Activated naive CD4-positive, alpha-beta T cell treated with anti-CD3 and anti-CD28 coated beads, Interleukin-2, amount 50 U/mL, for 24 hours (primary cell): Measurements from ENCODE around the gene NELFA.

ENCODE experiments used
- H3K27ac Mint-ChIP-seq: one replicate; pipeline ENCODE4 v1.8.0; 2021; ENCODE audit warnings: mild to moderate bottlenecking, mixed read lengths
- H3K27me3 Mint-ChIP-seq: one replicate; pipeline ENCODE4 v1.8.0; 2021; ENCODE audit warnings: mixed read lengths
- H3K36me3 Mint-ChIP-seq: one replicate; pipeline ENCODE4 v1.8.0; 2021; ENCODE audit warnings: mixed read lengths
- H3K4me1 Mint-ChIP-seq: one replicate; pipeline ENCODE4 v1.8.0; 2021; ENCODE audit warnings: mixed read lengths
- H3K4me3 Mint-ChIP-seq: one replicate; pipeline ENCODE4 v1.8.0; 2021; ENCODE audit warnings: mild to moderate bottlenecking, mixed read lengths
- H3K9me3 Mint-ChIP-seq: one replicate; pipeline ENCODE4 v1.8.0; 2021; ENCODE audit warnings: mixed read lengths

NELFA gene

GRCh38 chr4:1953335-1953734 is 55.4 kb downstream of the NELFA start:
- H3K36me3 Mint-ChIP-seq, result peaks cover 4% of the 10 kb centered on the region
- H3K4me3 Mint-ChIP-seq, result no peak overlapping the region
- H3K9me3 Mint-ChIP-seq, result no peaks in the 10 kb centered on the region
- no peaks in the 10 kb centered on the region for H3K27me3 Mint-ChIP-seq
- no peaks in the 10 kb centered on the region for H3K4me1 Mint-ChIP-seq
- H3K27ac Mint-ChIP-seq, result no peak overlapping the region

DNA sequence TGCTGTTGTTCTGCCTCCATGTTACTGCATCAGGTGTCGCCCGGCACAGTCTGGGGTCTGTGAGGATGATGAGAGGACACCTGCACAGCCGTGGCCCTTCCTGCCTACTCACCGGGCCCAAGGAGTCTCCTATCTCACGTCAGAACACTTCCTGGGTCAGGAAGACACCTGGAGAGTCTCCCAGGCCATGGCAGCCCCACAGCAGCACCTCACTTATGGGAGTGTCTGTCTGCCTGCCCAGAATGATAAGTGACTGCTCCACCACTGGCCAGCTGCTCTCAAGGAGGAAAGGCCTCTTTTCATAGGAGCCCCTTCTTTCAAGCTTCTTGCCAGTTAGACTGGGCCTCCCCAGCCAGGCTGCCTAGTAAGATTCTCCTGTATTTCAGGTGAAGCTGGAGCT is 56.1 kb downstream of the NELFA start:
- no peaks in the 10 kb centered on the region for H3K27me3 Mint-ChIP-seq
- no peak overlapping the region for H3K4me3 Mint-ChIP-seq
- H3K4me1 Mint-ChIP-seq, result no peaks in the 10 kb centered on the region
- no peak overlapping the region for H3K27ac Mint-ChIP-seq
- H3K36me3 Mint-ChIP-seq, result peaks cover 4% of the 10 kb centered on the region
- H3K9me3 Mint-ChIP-seq, result no peaks in the 10 kb centered on the region

DNA sequence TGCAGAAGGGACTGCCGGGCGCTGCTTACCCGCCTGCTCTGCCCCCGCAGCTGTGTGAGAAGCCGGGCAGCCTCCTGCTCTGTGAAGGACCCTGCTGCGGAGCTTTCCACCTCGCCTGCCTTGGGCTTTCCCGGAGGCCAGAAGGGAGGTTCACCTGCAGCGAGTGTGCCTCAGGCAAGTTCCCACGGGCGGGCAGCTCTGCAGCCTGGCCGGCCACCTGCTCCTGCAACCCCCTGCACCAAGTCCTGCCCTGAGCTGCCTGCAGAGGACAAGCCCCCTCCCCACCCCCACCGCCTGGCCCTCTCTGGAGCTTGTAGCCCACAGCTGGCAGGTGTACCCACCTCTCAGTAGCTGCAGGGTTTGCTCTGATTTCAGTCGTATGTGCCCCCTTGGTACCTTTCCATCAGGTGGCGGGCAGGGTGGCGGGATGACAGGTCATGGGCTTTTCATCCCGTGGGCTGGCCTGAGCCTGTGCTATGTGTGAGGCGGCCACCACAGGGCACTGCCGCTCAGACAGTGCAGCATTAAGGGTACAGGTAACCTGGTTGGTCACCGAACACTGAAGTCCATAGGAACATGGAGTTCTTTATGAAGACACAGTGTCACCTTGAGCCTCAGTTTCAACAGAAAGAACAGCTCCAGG is 56.6 kb downstream of the NELFA start:
- no peak overlapping the region for H3K27ac Mint-ChIP-seq
- no peaks in the 10 kb centered on the region for H3K9me3 Mint-ChIP-seq
- no peak overlapping the region for H3K4me3 Mint-ChIP-seq
- H3K36me3 Mint-ChIP-seq, result peaks cover 4% of the 10 kb centered on the region
- no peaks in the 10 kb centered on the region for H3K27me3 Mint-ChIP-seq
- no peaks in the 10 kb centered on the region for H3K4me1 Mint-ChIP-seq

DNA sequence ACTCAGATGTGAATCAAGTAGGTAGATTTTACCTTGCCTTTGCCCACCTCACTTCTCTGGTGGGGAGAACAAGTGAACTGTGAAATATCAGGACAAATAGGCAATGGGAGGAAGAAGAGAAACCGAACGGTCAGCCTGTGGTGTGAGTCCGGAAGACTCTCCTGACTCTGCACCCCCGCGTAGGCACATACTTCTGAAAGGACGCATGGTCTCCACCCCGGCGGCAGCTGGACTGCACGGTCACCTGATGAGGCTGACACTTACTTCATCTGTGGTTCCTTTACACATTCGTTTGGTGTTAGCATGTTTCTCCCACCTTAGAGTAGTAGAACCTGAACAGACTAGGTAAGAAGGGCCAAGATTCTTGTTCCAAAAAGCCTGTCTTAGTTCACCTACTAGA is 58.4 kb downstream of the NELFA start:
- Mint-ChIP-seq H3K27me3 (no peaks in the 10 kb centered on the region), H3K27ac (no peak overlapping the region), H3K4me3 (no peak overlapping the region), H3K36me3 (no peaks in the 10 kb centered on the region), H3K9me3 (no peaks in the 10 kb centered on the region), H3K4me1 (no peaks in the 10 kb centered on the region)

GRCh38 chr4:1948892-1949436 is 59.8 kb downstream of the NELFA start:
- H3K4me3 Mint-ChIP-seq, result no peak overlapping the region

DNA sequence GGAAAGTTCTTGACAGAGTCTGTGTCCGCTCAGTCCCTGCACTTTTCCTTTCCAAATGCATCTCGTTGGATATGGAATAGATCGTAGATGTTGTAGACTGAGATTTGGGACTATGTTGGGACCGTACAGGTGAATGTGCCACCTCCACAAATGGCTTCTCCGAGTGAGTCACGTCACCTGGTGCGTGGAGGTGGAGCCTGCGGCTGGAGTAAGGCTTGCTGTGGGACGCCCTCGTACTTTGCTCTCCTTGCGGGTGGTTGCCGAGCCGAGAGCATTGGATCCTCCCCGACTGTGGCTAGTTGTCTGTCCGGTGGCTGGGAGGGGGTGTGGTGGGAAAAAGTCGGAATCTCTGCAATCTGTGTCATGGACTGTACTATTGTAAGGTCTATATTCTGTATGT is 60.5 kb downstream of the NELFA start:
- Mint-ChIP-seq H3K27ac (no peak overlapping the region), H3K27me3 (no peaks in the 10 kb centered on the region), H3K4me3 (no peak overlapping the region), H3K4me1 (no peaks in the 10 kb centered on the region), H3K36me3 (peaks cover 2% of the 10 kb centered on the region), H3K9me3 (no peaks in the 10 kb centered on the region)

More at GRCh38 chr4:1948892-1949436, 59.8 kb downstream of the NELFA start:
- H3K27ac Mint-ChIP-seq, result no peak overlapping the region
- no peaks in the 10 kb centered on the region for H3K4me1 Mint-ChIP-seq
- no peaks in the 10 kb centered on the region for H3K9me3 Mint-ChIP-seq
- no peaks in the 10 kb centered on the region for H3K27me3 Mint-ChIP-seq
- H3K36me3 Mint-ChIP-seq, result peaks cover 1% of the 10 kb centered on the region

DNA sequence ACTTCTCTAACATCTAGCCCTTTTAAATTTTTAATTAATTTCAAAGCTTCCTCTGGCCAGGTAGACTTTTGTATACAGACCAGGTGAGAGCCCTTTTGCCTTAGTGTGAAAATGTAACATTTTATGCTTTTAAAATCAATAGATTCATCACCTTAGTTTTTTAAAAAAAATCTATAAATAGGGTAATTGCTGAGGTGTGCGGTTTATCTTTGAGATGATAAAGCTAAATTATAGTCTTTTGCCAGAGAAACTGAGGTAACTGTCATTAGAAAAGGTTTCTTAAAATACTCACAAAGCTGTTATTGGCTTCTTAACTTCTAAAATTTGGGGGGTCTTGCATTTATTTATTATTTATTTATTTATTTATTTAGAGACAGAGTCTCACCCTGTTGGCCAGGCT is 62.9 kb downstream of the NELFA start:
- Mint-ChIP-seq H3K4me1 (no peaks in the 10 kb centered on the region), H3K9me3 (no peaks in the 10 kb centered on the region), H3K27me3 (no peaks in the 10 kb centered on the region), H3K4me3 (no peak overlapping the region), H3K27ac (no peak overlapping the region), H3K36me3 (peaks cover 2% of the 10 kb centered on the region)

GRCh38 chr4:1945124-1945895 is 63.5 kb downstream of the NELFA start:
- Mint-ChIP-seq H3K27me3 (no peaks in the 10 kb centered on the region), H3K27ac (no peak overlapping the region), H3K4me3 (no peak overlapping the region), H3K36me3 (peaks cover 2% of the 10 kb centered on the region), H3K9me3 (no peaks in the 10 kb centered on the region), H3K4me1 (no peaks in the 10 kb centered on the region)

DNA sequence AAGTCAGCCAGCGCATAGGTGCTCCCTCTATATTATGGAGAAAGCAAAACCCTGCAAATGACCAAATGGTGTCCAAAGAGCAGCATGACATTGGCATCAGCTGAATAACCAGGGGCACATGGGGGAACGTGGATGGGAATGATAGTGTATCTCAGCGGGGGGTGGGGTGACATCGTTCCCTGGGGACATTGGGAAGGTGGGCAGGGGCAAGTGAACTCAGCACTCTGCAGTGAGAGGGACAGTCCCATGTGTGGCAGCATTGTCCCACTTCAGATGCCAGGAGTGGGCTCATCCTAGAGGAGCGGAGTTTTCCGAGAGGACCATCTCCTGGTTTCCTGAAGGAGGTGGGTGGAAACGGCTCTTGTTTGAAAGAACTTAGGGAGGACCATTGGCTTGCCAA is 64.8 kb downstream of the NELFA start:
- Mint-ChIP-seq H3K4me1 (no peaks in the 10 kb centered on the region), H3K27ac (no peak overlapping the region), H3K27me3 (no peaks in the 10 kb centered on the region), H3K4me3 (no peak overlapping the region), H3K9me3 (no peaks in the 10 kb centered on the region), H3K36me3 (peaks cover 6% of the 10 kb centered on the region)

DNA sequence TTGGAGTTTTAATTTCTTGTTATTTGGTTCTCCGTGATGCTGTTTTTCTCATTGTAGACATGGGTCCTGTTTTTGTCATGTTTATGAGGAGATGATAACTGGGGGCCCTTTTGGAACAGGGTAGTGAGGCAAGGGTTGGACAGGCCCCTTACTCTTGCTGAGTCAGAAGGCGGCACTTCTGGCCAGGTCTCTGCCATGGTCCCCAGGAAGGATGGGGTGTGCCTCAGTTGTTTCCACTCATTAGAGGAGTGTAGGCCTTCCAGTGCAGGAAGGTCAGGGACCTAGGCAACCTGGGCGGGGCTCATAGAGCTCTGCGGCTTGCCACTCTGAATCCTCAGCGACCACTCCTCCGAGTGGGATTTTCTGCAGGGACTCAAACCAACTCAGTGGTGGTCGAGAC is 68.2 kb downstream of the NELFA start:
- Mint-ChIP-seq H3K27me3 (no peaks in the 10 kb centered on the region), H3K9me3 (no peaks in the 10 kb centered on the region), H3K4me3 (no peak overlapping the region), H3K4me1 (peaks cover 3% of the 10 kb centered on the region), H3K36me3 (peaks cover 8% of the 10 kb centered on the region), H3K27ac (no peak overlapping the region)

GRCh38 chr4:1939664-1940509 is 68.9 kb downstream of the NELFA start:
- Mint-ChIP-seq H3K9me3 (no peaks in the 10 kb centered on the region), H3K27me3 (no peaks in the 10 kb centered on the region), H3K27ac (no peak overlapping the region), H3K36me3 (peaks cover 8% of the 10 kb centered on the region), H3K4me1 (peaks cover 3% of the 10 kb centered on the region), H3K4me3 (no peak overlapping the region)

- H3K27me3 Mint-ChIP-seq, result no peaks in the 10 kb centered on the region
- no peaks in the 10 kb centered on the region for H3K9me3 Mint-ChIP-seq
- H3K4me3 Mint-ChIP-seq, result no peak overlapping the region
- peaks cover 3% of the 10 kb centered on the region for H3K4me1 Mint-ChIP-seq
- peaks cover 6% of the 10 kb centered on the region for H3K36me3 Mint-ChIP-seq
- H3K27ac Mint-ChIP-seq, result no peak overlapping the region
Observed at GRCh38 chr4:1938027-1938426, 70.7 kb downstream of the NELFA start.

DNA sequence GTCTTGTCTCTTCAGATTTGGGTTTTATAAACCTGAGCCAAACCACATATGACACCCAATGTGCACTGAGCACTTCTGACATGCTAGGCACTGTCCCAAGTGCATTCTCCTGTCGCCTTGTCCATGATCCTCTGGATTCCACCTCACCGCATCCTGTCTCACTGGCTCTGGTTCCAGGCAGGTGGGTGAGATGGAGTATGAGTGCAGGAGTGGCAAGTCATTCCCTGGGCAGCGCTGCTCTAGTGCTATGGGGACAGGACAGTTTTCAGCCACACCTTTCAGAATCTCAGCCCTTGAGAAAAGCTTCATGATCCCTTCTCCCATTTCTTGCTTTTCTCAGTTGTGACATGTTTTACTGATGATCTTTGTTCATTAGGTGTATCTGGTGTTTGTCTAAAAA is 71.2 kb downstream of the NELFA start:
- no peak overlapping the region for H3K27ac Mint-ChIP-seq
- H3K4me3 Mint-ChIP-seq, result no peak overlapping the region
- no peaks in the 10 kb centered on the region for H3K9me3 Mint-ChIP-seq
- no peaks in the 10 kb centered on the region for H3K27me3 Mint-ChIP-seq
- H3K36me3 Mint-ChIP-seq, result peaks cover 6% of the 10 kb centered on the region
- H3K4me1 Mint-ChIP-seq, result peaks cover 3% of the 10 kb centered on the region

- peaks cover 8% of the 10 kb centered on the region for H3K36me3 Mint-ChIP-seq
- H3K27me3 Mint-ChIP-seq, result no peaks in the 10 kb centered on the region
- H3K9me3 Mint-ChIP-seq, result no peaks in the 10 kb centered on the region
- H3K4me1 Mint-ChIP-seq, result peaks cover 3% of the 10 kb centered on the region
- no peak overlapping the region for H3K27ac Mint-ChIP-seq
- H3K4me3 Mint-ChIP-seq, result no peak overlapping the region
Observed at GRCh38 chr4:1933700-1934099, 75.1 kb downstream of the NELFA start.

GRCh38 chr4:1932736-1933135 is 76.0 kb downstream of the NELFA start:
- peaks cover under 1% of the 10 kb centered on the region for H3K4me1 Mint-ChIP-seq
- H3K27me3 Mint-ChIP-seq, result no peaks in the 10 kb centered on the region
- no peak overlapping the region for H3K4me3 Mint-ChIP-seq
- no peaks in the 10 kb centered on the region for H3K9me3 Mint-ChIP-seq
- no peak overlapping the region for H3K27ac Mint-ChIP-seq
- peaks cover 9% of the 10 kb centered on the region for H3K36me3 Mint-ChIP-seq
